ENCODE results near the gene ADSL.

DNA sequence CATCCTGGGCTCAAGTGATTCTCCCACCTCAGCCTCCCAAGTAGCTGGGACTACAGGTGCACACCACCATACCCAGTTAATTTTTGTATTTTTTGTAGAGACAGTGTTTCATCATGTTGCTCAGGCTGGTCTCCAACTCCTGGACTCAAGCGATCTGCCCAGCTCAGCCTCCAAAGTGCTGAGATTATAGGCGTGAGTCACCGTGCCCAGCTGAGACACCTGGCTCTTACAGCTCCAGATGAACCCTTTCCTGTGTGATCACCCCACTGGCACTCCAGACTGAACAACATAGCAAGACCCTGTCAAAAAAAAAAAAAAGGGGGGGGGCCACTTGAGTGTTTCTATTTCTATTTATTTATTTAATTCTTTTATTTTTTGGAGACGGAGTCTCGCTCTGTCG lies 1.0 kb upstream of the ADSL start:
- TF ChIP-seq, protein P1, sequence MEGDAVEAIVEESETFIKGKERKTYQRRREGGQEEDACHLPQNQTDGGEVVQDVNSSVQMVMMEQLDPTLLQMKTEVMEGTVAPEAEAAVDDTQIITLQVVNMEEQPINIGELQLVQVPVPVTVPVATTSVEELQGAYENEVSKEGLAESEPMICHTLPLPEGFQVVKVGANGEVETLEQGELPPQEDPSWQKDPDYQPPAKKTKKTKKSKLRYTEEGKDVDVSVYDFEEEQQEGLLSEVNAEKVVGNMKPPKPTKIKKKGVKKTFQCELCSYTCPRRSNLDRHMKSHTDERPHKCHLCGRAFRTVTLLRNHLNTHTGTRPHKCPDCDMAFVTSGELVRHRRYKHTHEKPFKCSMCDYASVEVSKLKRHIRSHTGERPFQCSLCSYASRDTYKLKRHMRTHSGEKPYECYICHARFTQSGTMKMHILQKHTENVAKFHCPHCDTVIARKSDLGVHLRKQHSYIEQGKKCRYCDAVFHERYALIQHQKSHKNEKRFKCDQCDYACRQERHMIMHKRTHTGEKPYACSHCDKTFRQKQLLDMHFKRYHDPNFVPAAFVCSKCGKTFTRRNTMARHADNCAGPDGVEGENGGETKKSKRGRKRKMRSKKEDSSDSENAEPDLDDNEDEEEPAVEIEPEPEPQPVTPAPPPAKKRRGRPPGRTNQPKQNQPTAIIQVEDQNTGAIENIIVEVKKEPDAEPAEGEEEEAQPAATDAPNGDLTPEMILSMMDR (IDR thresholded peaks at IDR 0.05) = no peak
- no peak for TF ChIP-seq POLR2A (IDR thresholded peaks at IDR 0.05)
